Activated T-helper 17 cell treated with anti-CD3 and anti-CD28 coated beads, Interleukin-2, amount 50 U/mL, for 72 hours (primary cell): ENCODE measurements around the gene WNT4. TPM values are rescaled to one million over a fixed set of nuclear protein-coding genes. Genes with fewer than 3 reads are reported as not detected.

Experiments
- ATAC-seq: fragments of 150-1000 bp; cut with Tn5 transposase; replicated peaks from 2 replicates; pipeline ENCODE4 v1.10.0; 2021; ENCODE audit warnings: mild to moderate bottlenecking, moderate library complexity
- H3K27ac Mint-ChIP-seq: one replicate; pipeline ENCODE4 v1.8.0; 2022; ENCODE audit warnings: mixed read lengths
- H3K27me3 Mint-ChIP-seq: one replicate; pipeline ENCODE4 v1.8.0; 2022; ENCODE audit warnings: mixed read lengths
- H3K36me3 Mint-ChIP-seq: one replicate; pipeline ENCODE4 v1.8.0; 2022; ENCODE audit warnings: low read depth, mild to moderate bottlenecking, mixed read lengths
- H3K4me1 Mint-ChIP-seq: one replicate; pipeline ENCODE4 v1.8.0; 2022; ENCODE audit warnings: mixed read lengths
- H3K4me3 Mint-ChIP-seq: one replicate; pipeline ENCODE4 v1.8.0; 2022; ENCODE audit warnings: mild to moderate bottlenecking, mixed read lengths
- H3K9me3 Mint-ChIP-seq: one replicate; pipeline ENCODE4 v1.8.0; 2022; ENCODE audit warnings: mixed read lengths
- total RNA-seq, 2 donors: library from RNA; stranded (reverse); gene quantifications; one replicate each; pipeline ENCODE4 v1.2.3, GENCODE V29; 2022

The WNT4 gene
- total RNA-seq, 2 donors from 2014 or later = not detected

DNA sequence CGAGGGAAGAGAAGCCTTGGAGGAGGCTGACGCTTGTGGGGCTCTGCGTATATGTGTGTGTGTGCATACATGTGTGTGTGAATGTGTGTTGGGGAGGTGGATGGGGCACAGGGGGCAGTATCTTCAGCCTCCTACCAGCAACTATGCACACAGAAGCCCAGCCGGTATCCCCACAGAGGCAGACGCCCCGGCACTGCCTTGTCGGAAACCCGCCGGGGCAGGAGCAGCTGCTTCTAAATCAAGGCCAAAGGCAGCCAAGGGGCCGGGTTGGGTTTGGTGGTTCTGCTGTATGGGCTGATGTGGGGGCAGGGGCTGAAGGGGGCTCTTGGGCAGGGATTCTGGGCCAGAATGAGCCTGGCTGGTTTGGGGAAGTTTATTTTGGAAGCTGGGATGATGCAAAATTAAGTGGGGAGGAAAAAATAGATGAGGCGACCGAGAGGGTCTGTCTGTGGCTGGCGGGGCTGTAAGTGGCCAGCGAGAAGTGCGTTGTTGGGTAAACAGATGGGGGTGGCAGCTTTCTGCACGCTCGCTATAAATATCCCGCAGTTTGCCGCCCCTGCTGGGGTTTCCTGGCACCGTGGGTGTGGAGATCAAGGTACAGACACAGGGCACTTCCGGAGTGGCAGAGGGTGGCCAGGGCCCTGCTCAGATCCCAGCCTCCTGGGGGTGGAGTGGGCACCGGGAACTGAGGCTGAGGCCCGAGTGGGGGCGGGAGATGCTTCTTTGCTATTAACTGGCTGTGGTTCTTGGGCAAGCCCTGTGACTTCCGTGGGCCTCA lies 11.0 kb upstream of the WNT4 start:
- H3K27ac Mint-ChIP-seq = no peak overlapping the region
- H3K27me3 Mint-ChIP-seq = peaks cover 24% of the 10 kb centered on the region
- H3K4me3 Mint-ChIP-seq = no peak overlapping the region
- ATAC-seq = no peak
- no peaks in the 10 kb centered on the region for H3K4me1 Mint-ChIP-seq
- H3K36me3 Mint-ChIP-seq = no peaks in the 10 kb centered on the region
- no peaks in the 10 kb centered on the region for H3K9me3 Mint-ChIP-seq

DNA sequence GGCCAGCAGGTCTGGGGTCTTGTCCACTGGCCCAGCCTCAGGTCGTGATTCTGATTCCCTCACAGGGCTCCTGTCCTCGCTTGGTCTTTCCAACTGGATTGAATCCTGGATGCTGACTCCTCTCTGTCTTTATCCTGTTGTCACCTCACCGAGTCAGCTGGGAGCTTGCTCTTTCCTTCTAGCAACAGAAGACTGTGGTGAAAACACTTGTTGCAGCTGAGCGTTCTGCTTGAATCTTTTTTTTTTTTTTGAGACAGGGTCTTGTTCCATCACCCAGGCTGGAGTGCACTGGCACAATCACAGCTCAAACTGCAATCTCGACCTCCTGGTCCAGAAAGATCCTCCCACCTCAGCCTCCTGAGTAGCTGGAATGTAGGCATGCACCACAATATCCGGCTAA lies 8.0 kb upstream of the WNT4 start:
- Mint-ChIP-seq H3K4me3 (no peak overlapping the region), H3K27me3 (peaks cover 41% of the 10 kb centered on the region), H3K4me1 (no peaks in the 10 kb centered on the region), H3K27ac (no peak overlapping the region), H3K36me3 (no peaks in the 10 kb centered on the region), H3K9me3 (no peaks in the 10 kb centered on the region)
- ATAC-seq = no peak

- peaks cover 6% of the 10 kb centered on the region for H3K4me1 Mint-ChIP-seq
- ATAC-seq = peak; percentile 46
- no peak overlapping the region for H3K27ac Mint-ChIP-seq
- no peaks in the 10 kb centered on the region for H3K9me3 Mint-ChIP-seq
- no peak overlapping the region for H3K4me3 Mint-ChIP-seq
- H3K27me3 Mint-ChIP-seq = peaks cover 39% of the 10 kb centered on the region
- H3K36me3 Mint-ChIP-seq = peaks cover 6% of the 10 kb centered on the region
These were observed 407 bp downstream of the WNT4 start for GRCh38 chr1:22142315-22143064.

GRCh38 chr1:22141554-22142314 lies 1.2 kb downstream of the WNT4 start:
- peaks cover 6% of the 10 kb centered on the region for H3K36me3 Mint-ChIP-seq
- no peaks in the 10 kb centered on the region for H3K9me3 Mint-ChIP-seq
- no peak overlapping the region for H3K27ac Mint-ChIP-seq
- ATAC-seq = no peak
- H3K4me3 Mint-ChIP-seq = no peak overlapping the region
- peaks cover 37% of the 10 kb centered on the region for H3K27me3 Mint-ChIP-seq
- peaks cover 6% of the 10 kb centered on the region for H3K4me1 Mint-ChIP-seq

DNA sequence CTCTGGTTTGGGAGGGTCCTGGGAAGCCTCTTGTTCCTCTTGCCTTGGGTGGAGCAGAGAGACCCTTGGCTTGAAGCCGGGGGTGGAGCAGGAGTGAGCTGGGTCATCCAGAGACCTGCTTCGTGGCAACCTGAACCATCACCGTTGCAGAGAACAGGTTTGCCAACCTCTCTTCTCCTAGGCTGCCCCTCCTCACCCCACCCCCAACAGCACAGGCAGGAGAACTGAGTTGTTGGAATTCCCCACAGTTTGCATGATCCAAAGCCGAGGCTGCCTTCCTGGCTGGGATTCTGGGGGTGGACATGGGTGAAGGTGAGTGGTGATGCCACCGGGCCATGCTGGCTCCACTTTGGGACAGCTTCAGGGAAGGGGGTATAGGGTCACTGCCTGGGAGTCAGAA lies 2.2 kb downstream of the WNT4 start:
- ATAC-seq = no peak
- Mint-ChIP-seq H3K4me3 (no peak overlapping the region), H3K4me1 (peaks cover 6% of the 10 kb centered on the region), H3K27me3 (peaks cover 30% of the 10 kb centered on the region), H3K36me3 (peaks cover 6% of the 10 kb centered on the region), H3K9me3 (no peaks in the 10 kb centered on the region), H3K27ac (no peak overlapping the region)

GRCh38 chr1:22139817-22140216 lies 3.1 kb downstream of the WNT4 start:
- Mint-ChIP-seq H3K4me3 (no peak overlapping the region), H3K27me3 (peaks cover 24% of the 10 kb centered on the region), H3K9me3 (no peaks in the 10 kb centered on the region), H3K36me3 (peaks cover 6% of the 10 kb centered on the region), H3K27ac (no peak overlapping the region), H3K4me1 (peaks cover 6% of the 10 kb centered on the region)
- no peak for ATAC-seq

GRCh38 chr1:22139066-22139594 lies 3.8 kb downstream of the WNT4 start:
- Mint-ChIP-seq H3K9me3 (no peaks in the 10 kb centered on the region), H3K4me1 (peaks cover 5% of the 10 kb centered on the region), H3K4me3 (no peak overlapping the region), H3K36me3 (peaks cover 6% of the 10 kb centered on the region), H3K27ac (no peak overlapping the region), H3K27me3 (peaks cover 17% of the 10 kb centered on the region)
- no peak for ATAC-seq

GRCh38 chr1:22137004-22137720 lies 5.7 kb downstream of the WNT4 start:
- H3K27me3 Mint-ChIP-seq = peaks cover 11% of the 10 kb centered on the region
- H3K9me3 Mint-ChIP-seq = no peaks in the 10 kb centered on the region
- ATAC-seq = no peak

GRCh38 chr1:22133931-22134324 lies 9.0 kb downstream of the WNT4 start:
- no peaks in the 10 kb centered on the region for H3K27me3 Mint-ChIP-seq
- no peak overlapping the region for H3K4me3 Mint-ChIP-seq
- H3K27ac Mint-ChIP-seq = no peak overlapping the region
- H3K4me1 Mint-ChIP-seq = no peaks in the 10 kb centered on the region
- no peak for ATAC-seq
- H3K9me3 Mint-ChIP-seq = no peaks in the 10 kb centered on the region
- H3K36me3 Mint-ChIP-seq = no peaks in the 10 kb centered on the region

More at GRCh38 chr1:22137004-22137720, 5.7 kb downstream of the WNT4 start:
- no peaks in the 10 kb centered on the region for H3K36me3 Mint-ChIP-seq
- H3K4me3 Mint-ChIP-seq = no peak overlapping the region
- no peak overlapping the region for H3K27ac Mint-ChIP-seq
- no peaks in the 10 kb centered on the region for H3K4me1 Mint-ChIP-seq

- no peaks in the 10 kb centered on the region for H3K9me3 Mint-ChIP-seq
- no peak overlapping the region for H3K4me3 Mint-ChIP-seq
- H3K4me1 Mint-ChIP-seq = no peaks in the 10 kb centered on the region
- no peak overlapping the region for H3K27ac Mint-ChIP-seq
- H3K27me3 Mint-ChIP-seq = no peaks in the 10 kb centered on the region
- ATAC-seq = no peak
- no peaks in the 10 kb centered on the region for H3K36me3 Mint-ChIP-seq
These were observed 9.5 kb downstream of the WNT4 start for GRCh38 chr1:22133247-22133930.

DNA sequence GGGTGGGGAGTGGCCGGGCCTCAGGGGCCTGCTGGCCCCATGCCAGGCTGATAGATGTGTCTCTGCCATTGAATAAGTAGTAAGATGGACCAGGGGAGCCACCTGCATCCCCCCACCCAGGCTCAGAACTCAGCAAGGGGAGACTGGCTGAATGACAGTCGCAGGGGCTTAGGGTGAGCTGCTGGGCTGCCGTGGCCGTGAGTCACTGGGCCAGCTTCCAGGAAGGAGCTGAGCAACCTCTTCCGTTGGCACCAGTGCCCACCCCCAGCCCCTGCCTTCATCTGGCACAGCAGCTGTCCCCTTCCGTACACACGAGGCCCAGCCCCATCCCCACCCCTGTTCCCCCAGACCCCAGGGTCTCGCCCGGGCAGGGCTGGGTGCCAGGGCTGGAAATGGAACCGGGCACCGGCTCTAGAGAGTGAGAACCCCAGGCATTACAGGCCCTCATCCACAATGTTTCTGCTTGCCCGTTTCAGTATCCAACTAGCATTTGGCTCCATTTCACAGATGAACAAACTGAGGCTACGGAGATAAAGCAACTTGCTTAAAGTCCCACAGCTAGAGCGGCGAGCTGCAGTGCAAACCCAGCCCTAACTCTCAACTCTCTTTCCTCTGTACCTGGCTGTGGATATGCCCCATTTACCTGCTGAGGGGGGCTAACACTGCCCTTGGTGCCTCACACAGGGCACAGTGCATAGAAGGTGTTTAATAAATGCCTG lies 10.2 kb downstream of the WNT4 start:
- H3K36me3 Mint-ChIP-seq = no peaks in the 10 kb centered on the region
- no peak for ATAC-seq
- no peaks in the 10 kb centered on the region for H3K9me3 Mint-ChIP-seq
- H3K4me1 Mint-ChIP-seq = no peaks in the 10 kb centered on the region
- no peaks in the 10 kb centered on the region for H3K27me3 Mint-ChIP-seq
- no peak overlapping the region for H3K27ac Mint-ChIP-seq
- H3K4me3 Mint-ChIP-seq = no peak overlapping the region

GRCh38 chr1:22131875-22132486 lies 10.9 kb downstream of the WNT4 start:
- ATAC-seq = peak; percentile 83
- Mint-ChIP-seq H3K27ac (no peak overlapping the region), H3K9me3 (no peaks in the 10 kb centered on the region), H3K4me3 (no peak overlapping the region), H3K27me3 (no peaks in the 10 kb centered on the region), H3K4me1 (no peaks in the 10 kb centered on the region), H3K36me3 (no peaks in the 10 kb centered on the region)

DNA sequence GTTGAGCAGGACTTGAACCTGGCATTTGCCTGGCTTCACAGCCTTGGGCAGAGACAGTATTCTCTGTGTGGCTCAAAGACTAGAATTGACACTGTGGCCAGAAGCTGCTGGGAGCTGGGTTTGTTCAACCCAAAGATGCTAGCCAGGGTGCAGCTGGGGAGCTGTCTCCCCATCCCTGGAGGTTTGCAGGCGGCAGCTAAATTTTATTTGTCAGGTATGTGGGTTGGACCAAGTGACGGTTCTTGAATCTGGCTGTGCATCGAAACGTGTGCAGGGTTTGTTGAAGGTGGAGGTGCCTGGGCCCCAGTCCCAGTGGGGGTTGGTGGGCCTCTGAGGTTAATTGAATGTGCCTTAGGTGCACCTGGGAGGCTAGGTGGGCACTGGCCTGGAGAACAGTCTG lies 11.8 kb downstream of the WNT4 start:
- Mint-ChIP-seq H3K9me3 (no peaks in the 10 kb centered on the region), H3K4me1 (no peaks in the 10 kb centered on the region), H3K27ac (no peak overlapping the region), H3K4me3 (no peak overlapping the region), H3K27me3 (no peaks in the 10 kb centered on the region), H3K36me3 (no peaks in the 10 kb centered on the region)
- ATAC-seq = no peak
